HG03442 (cell line): Measurements from ENCODE around the gene SLC39A1.
"Not testable (repeated sequence)": the region's sequence is repeated elsewhere in the genome, so short reads cannot be mapped to it uniquely, and the experiment has no call there.

Experiments
- ATAC-seq: cut with Tn5 transposase; IDR thresholded peaks from one replicate; pipeline ENCODE4 v1.9.1; 2021; ENCODE audit warnings: mild to moderate bottlenecking, moderate library complexity; ENCODE audit not compliant: unreplicated experiment

Gene SLC39A1

DNA sequence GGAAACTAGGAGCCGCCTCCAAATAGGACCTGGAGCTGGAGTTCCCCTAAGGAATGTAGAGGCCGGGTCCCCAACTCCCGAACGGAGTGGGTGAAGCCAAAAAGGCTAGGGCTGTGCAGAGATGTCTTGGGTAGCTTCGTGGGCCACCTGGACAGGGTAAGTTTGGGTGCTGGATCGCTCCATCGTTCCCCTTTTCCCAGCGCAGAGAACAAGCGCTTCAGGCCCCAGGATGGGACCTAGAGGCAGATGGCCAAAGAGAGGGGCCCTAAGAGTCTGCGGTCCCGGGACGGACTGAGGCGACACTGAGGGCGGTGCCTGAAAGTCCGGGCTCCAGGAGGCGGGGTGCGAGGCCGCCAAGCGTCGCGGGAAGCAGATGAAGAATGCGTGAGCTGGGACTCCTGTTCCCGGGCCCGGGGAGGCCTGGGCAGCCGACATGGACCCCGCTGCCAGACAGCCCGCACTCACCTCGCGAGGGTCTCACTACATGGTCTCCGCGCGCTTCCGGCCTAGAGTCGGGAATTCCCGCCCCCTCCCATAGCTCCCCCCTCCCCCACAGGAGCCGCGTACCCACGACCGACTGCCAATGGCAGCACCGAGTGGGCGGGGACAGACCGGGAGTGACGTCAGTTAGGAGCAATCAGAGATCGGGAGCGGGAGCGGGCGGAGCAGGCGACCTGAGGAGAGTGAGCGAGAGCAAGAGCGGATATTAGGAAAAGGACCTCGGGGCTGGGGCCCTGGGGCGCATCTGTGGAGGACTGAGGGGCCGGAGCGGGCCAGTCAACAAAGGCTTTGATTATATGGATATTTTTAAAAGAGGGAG lies at the start of gene SLC39A1:
Gene SLC39A1, minus strand, starts transcription at position 508 of the 820 bp plus-strand sequence. CDS start 822 bp downstream, outside the sequence.
- peak; percentile 44 for ATAC-seq

GRCh38 chr1:154012543-154012942 lies 49.2 kb upstream of the SLC39A1 start:
- ATAC-seq, result not testable (repeated sequence)

- no peak for ATAC-seq
Measured at GRCh38 chr1:154012129-154012528, 48.8 kb upstream of the SLC39A1 start.

DNA sequence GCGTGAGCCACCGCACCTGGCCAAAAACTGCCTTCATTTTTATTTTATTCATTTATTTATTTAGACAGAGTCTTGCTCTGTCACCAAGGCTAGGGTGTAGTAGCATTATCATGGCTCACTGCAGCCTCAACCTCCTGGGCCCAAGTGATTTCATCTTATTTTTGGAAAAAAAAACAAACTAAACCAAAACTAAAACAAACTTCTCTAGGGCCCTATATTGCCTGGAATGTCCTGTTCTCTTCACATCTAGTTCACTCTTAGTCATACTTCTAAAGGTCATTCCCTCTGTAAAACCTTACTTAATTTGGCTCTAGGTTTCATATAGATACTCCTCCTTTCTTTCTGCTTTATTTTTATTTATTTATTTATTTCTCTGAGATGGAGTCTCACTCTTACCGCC lies 42.8 kb upstream of the SLC39A1 start:
- no peak for ATAC-seq

DNA sequence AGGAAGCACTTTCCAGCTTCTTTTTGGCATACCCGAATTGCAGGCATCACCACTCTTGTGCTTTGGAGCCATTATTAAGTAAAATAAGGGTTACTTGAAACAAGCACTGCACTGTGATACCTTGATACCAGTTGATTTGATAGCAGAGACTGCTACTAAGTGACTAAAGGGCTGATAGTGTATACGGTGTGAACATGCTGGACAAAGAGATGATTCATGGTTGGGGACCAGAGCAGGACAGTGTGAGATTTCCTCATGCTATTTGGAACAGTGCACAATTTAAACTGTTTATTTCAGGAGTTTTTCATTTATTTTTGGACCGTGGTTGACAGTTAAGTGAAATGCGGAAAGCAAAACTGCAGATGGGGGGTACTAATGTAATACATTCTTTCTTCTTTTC lies 37.1 kb upstream of the SLC39A1 start:
- ATAC-seq, result no peak

GRCh38 chr1:153996882-153997281 lies 33.5 kb upstream of the SLC39A1 start:
- not testable (repeated sequence) for ATAC-seq

DNA sequence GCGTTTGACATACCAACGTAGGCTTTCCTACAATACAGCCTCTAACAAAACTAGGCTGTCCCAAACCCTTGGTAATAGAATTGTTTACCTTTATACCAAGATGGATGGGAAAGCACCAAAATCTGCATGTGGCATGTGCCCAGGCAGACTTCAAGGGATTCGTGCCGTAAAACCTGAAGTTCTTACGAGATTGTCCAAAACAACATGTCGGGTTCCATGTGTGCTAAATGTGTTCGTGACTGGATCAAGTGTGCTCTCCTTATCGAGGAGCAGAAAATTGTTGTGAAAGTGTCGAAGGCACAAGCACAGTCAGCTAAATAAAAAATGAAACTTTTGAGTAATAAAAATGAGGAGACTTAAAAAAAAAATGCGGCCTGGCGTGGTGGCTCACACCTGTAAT lies 32.3 kb upstream of the SLC39A1 start:
- ATAC-seq, result no peak

DNA sequence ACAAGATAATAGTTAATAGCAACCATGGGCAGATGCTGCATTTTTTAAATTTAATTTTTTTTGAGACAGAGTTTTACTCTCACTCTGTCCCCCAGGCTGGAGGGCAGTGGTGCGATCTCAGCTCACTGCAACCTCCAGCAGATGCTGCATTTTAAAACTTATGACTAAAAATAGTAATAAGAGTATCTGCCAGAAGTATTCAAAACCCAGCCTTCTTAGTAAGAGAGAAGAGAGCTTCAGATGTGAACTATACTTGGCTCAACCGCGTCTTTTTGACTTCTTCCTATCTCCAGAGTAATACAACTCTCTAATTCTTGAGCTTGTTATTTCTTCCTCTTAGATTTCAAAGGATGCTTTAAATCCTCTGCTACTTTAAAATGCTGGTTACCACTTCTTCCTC lies 31.9 kb upstream of the SLC39A1 start:
- ATAC-seq, result no peak

DNA sequence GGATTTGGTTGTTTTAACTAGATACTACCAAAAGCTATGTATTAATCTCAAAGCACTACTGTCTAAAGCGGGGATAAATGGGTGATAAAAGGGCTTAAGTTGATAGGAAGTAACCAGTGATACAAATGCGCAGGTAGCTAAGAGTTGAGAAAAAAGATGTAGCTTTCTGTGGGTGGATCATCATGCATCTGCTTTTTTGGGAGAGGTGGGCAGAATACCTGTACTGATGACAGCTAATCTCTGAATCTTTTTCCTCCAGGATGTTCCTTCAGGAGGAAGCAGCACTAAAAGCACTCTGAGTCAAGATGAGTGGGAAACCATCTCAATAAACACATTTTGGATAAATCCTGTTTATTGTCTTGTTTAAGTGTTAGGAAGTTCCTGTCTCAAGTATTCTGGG lies 28.5 kb upstream of the SLC39A1 start:
- ATAC-seq, result no peak

- no peak for ATAC-seq
Measured at GRCh38 chr1:153991151-153991630, 27.9 kb upstream of the SLC39A1 start.

GRCh38 chr1:153990468-153991150 lies 27.3 kb upstream of the SLC39A1 start, which contains the start of gene RPS27:
TSS of gene RPS27 (plus strand) at chr1:153990762. CDS start at chr1:153990797, 35 bp downstream.
- peak; percentile 69 for ATAC-seq

DNA sequence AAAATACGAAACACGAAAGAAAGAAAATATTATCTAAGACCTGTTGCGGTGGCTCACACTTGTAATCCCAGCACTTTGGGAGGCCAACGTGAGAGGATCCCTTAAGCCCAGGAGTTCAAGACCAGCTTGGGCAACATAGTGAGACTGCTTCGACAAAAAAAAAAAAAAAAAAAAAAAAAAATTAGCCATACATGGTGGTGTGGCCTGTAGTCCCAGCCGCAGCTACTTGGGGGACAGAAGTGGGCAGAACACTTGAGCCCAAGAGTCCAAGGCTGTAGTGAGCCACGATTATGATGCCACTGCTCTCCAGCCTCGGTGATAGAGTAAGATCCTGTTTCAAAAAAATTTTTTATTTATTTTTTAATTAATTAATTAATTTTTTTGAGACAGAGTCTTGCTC lies 24.3 kb upstream of the SLC39A1 start:
- no peak for ATAC-seq

DNA sequence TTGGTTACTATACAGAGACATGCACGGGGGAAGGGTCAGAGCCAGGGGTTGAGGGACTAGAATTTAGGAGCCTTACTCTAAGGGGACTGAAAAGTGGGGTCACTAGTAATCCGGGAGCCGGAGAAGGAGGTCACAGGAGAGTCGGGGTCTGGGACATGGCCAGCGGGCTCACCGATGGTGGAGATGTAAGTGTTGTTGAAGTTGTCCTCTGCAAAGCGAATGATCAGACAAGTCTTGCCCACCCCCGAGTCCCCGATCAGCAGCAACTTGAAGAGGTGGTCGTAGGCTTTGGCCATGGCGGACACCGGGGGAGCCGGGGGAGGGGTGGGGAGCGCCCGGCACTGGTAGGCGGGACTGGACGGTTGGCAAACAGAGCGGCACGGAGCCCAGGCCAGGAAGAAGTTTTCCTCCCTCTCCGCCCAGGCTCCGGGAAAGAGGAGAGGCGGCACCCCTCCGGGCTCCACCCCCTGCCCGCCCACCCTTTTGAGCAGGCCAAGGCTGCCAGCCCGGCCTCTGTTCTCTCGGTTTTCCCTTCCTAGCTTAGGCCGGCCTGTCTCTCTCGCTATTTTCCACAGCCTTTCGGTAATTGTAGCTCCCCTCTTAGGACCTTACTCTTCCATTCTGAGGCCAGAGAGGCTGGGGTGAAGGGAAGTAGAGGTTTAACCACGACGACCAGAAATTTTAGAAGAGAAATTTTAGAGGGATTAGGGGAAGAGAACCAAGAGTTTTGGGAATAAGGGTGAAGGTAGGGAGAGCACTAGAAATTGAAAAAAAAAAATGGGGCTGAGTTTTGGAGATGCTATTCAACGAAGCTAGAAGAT lies 22.8 kb upstream of the SLC39A1 start, which contains the start of gene RAB13:
Gene RAB13, minus strand, starts transcription at position 399 of the 821 bp plus-strand sequence. Its CDS starts 103 bp downstream, at position 296.
- ATAC-seq, result no peak

DNA sequence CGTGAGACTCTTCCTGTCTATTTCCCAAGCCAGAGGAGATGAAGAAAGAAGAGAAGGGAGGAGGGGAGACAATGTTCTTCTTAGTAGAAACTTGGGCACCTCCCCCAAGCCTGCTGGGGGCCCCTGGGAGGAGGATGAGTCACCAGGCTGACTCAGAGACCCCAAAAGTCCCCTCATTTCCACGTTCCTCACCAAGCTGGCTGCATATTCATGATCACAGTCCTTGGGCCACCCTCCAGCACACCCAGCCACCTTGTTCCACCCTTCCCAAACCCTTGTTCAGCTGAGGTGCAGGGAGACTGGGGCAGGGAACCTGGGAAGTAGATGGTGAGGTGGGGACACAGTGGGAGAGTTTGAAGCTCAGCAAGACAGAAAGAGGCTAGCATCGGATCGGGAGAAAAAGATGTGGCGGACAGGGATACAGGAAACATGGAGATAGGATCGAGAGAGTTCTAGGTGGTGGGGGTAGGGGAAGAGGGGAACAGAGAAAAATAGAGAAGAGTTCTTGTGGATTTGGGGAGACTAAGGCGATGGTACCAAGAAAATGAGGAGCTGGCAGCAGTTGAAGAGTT lies 22.1 kb upstream of the SLC39A1 start:
- no peak for ATAC-seq

GRCh38 chr1:153984123-153984894 lies 21.0 kb upstream of the SLC39A1 start:
- ATAC-seq, result no peak

- ATAC-seq, result not testable (repeated sequence)
Measured at GRCh38 chr1:153981735-153982134, 18.4 kb upstream of the SLC39A1 start.

- not testable (repeated sequence) for ATAC-seq
Measured at GRCh38 chr1:153979091-153979490, 15.8 kb upstream of the SLC39A1 start.

GRCh38 chr1:153978274-153978909 lies 15.1 kb upstream of the SLC39A1 start:
- no peak for ATAC-seq
